CD14-positive monocyte (primary cell): ENCODE data around the gene CRTC2. TPM values are rescaled to one million over a fixed set of nuclear protein-coding genes. Genes with fewer than 3 reads are reported as not detected.

Experiments used
- DNase-seq, 3 donors: peaks; one replicate each; pipeline ENCODE4 v3.0.0-alpha.2; 2011 to 2022
- H2AFZ ChIP-seq: 2 replicates; pipeline ENCODE4 v1.6.0; 2012; ENCODE audit warnings: mild to moderate bottlenecking, low read depth, low read length, inconsistent platforms; ENCODE audit not compliant: insufficient read depth, poor library complexity, severe bottlenecking
- H3K27ac ChIP-seq, 2 donors: 1 replicate in 1 of 2; 2 replicates in 1 of 2; pipeline ENCODE4 v1.5.1; 2012 to 2013; ENCODE audit warnings: low read length in 2 of 2, control low read depth in 1 of 2, inconsistent platforms in 1 of 2, low read depth in 1 of 2, mild to moderate bottlenecking in 1 of 2
- H3K27me3 ChIP-seq, 2 donors: one replicate each; pipeline versions ENCODE4 v1.6.0 to v1.6.1; 2011 to 2013; ENCODE audit warnings: low read length in 2 of 2; ENCODE audit not compliant: control insufficient read depth in 2 of 2, insufficient read depth in 2 of 2
- H3K36me3 ChIP-seq, 2 donors: replicated peaks in 1 of 2; 1 replicate in 1 of 2; 2 replicates in 1 of 2; pipeline versions ENCODE4 v1.5.1 to v1.6.1; 2012 to 2013; ENCODE audit warnings: low read length in 2 of 2, control low read depth in 1 of 2, inconsistent platforms in 1 of 2, mild to moderate bottlenecking in 1 of 2; ENCODE audit not compliant: insufficient read depth in 2 of 2, control insufficient read depth in 1 of 2
- H3K4me1 ChIP-seq, 2 donors: 1 replicate in 1 of 2; 2 replicates in 1 of 2; pipeline versions ENCODE4 v1.5.1 to v1.6.1; 2012 to 2013; ENCODE audit warnings: low read length in 2 of 2, control low read depth in 1 of 2, inconsistent platforms in 1 of 2, mild to moderate bottlenecking in 1 of 2, moderate library complexity in 1 of 2; ENCODE audit not compliant: insufficient read depth in 2 of 2, control insufficient read depth in 1 of 2
- H3K4me2 ChIP-seq: replicated peaks from 2 replicates; pipeline ENCODE3; 2012; ENCODE audit warnings: low read length, moderate library complexity, mild to moderate bottlenecking; ENCODE audit not compliant: poor library complexity, severe bottlenecking; ENCODE audit errors: extremely low read depth
- H3K4me3 ChIP-seq, 3 experiments: fragments of 200-600 bp in 1 of 3; sonication (generic) in 1 of 3; replicated peaks in 1 of 3; 1 replicate in 2 of 3; 2 replicates in 1 of 3; pipeline ENCODE4 v1.5.1; 2011 to 2013; ENCODE audit warnings: low read length in 3 of 3, mild to moderate bottlenecking in 3 of 3, control low read depth in 2 of 3, low read depth in 2 of 3, inconsistent platforms in 1 of 3, moderate library complexity in 1 of 3
- H3K79me2 ChIP-seq: 2 replicates; pipeline ENCODE4 v1.6.0; 2012; ENCODE audit warnings: mild to moderate bottlenecking, control low read depth, inconsistent platforms, low read length, moderate library complexity; ENCODE audit not compliant: insufficient read depth
- H3K9ac ChIP-seq: 2 replicates; pipeline ENCODE4 v1.6.0; 2017; ENCODE audit warnings: low read length, mild to moderate bottlenecking; ENCODE audit not compliant: insufficient read depth, poor library complexity, severe bottlenecking
- H3K9me3 ChIP-seq, 2 donors: replicated peaks in 1 of 2; 1 replicate in 1 of 2; 2 replicates in 1 of 2; pipeline versions ENCODE4 v1.5.1 to v1.6.1; 2012 to 2013; ENCODE audit warnings: low read length in 2 of 2, control low read depth in 1 of 2; ENCODE audit not compliant: control insufficient read depth in 1 of 2, insufficient read depth in 1 of 2
- H4K20me1 ChIP-seq: 2 replicates; pipeline ENCODE4 v1.6.0; 2012; ENCODE audit warnings: mild to moderate bottlenecking, low read length, control low read depth, moderate library complexity; ENCODE audit not compliant: insufficient read depth
- H3K27ac Mint-ChIP-seq, 7 donors: one replicate each; pipeline ENCODE4 v1.8.0; 2020; ENCODE audit warnings: mild to moderate bottlenecking in 7 of 7, mixed read lengths in 7 of 7, moderate library complexity in 6 of 7, inconsistent platforms in 2 of 7
- H3K27me3 Mint-ChIP-seq, 3 donors: one replicate each; pipeline ENCODE4 v1.8.0; 2021 to 2022; ENCODE audit warnings: low read depth in 3 of 3, mild to moderate bottlenecking in 3 of 3, mixed read lengths in 3 of 3, moderate library complexity in 3 of 3, inconsistent platforms in 1 of 3
- H3K36me3 Mint-ChIP-seq, 2 donors: one replicate each; pipeline ENCODE4 v1.8.0; 2020; ENCODE audit warnings: mixed read lengths in 2 of 2, inconsistent platforms in 1 of 2, mild to moderate bottlenecking in 1 of 2
- H3K4me1 Mint-ChIP-seq: one replicate; pipeline ENCODE4 v1.8.0; 2020; ENCODE audit warnings: mild to moderate bottlenecking, mixed read lengths
- H3K4me3 Mint-ChIP-seq, 2 donors: one replicate each; pipeline ENCODE4 v1.8.0; 2020; ENCODE audit warnings: mild to moderate bottlenecking in 2 of 2, mixed read lengths in 2 of 2, moderate library complexity in 1 of 2
- H3K9me3 Mint-ChIP-seq, 7 donors: one replicate each; pipeline ENCODE4 v1.8.0; 2020 to 2022; ENCODE audit warnings: mixed read lengths in 7 of 7, mild to moderate bottlenecking in 6 of 7, moderate library complexity in 6 of 7, inconsistent platforms in 2 of 7
- CTCF ChIP-seq: fragments of 200-600 bp; IDR thresholded peaks from one replicate; pipeline ENCODE4 v1.8.0; 2022; ENCODE audit warnings: antibody characterized with exemption, mild to moderate bottlenecking
- WGBS: methylation state at CpG from one replicate; pipeline ENCODE4 v1.1.5; 2013; ENCODE audit warnings: missing lambda C conversion rate; ENCODE audit not compliant: insufficient coverage; 5-methylcytosine and 5-hydroxymethylcytosine counted together
- intact Hi-C, 2 donors: fragments of 100-400 bp; cut with micrococcal nuclease; formaldehyde crosslinking; loops; one replicate each; pipeline versions ENCODE4 v1.15.0 to v1.15.1; 2023
- polyA plus RNA-seq, 3 donors: library from polyadenylated mRNA; depleted of rRNA in 1 of 3; unstranded in 2 of 3; stranded (reverse) in 1 of 3; fragments of 300-500 nt in 2 of 3; fragments of >200 nt in 1 of 3; fragmentation: Illumina TruSeq in 2 of 3; gene quantifications; 1 replicate in 2 of 3; 2 replicates in 1 of 3; pipeline ENCODE4 v1.2.3, GENCODE V29; 2012 to 2021

The CRTC2 gene
- polyA plus RNA-seq, 3 donors, result 13.7 to 86.0 (median 21.2) TPM

DNA sequence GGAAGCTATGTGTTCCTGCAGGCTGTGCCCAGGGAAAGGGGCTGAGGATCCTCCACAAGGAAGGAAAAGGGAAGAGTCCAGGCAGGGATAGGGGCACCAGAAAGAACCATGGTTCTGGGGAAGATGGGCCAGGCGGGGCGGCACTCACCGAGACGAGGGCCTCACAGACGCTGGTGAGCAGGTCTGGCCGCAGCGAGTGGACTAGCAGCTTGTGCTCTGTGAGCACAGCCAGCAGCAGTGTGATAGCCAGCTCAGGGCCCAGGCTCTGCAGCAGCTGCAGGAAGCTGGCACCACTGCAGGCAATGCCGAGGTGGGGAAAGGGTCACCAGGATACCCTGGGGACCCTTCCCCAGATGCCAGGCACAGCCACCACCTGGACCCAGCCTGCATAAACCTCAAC lies 17.7 kb downstream of the CRTC2 start:
- H3K27ac ChIP-seq, result peak overlapping the region in 1 of 2 donors; percentile 71
- no peak overlapping the region for H3K4me3 ChIP-seq
- Mint-ChIP-seq H3K27ac (peak overlapping the region in 5 of 7 donors; percentile 34 to 87 (median 78)), H3K4me3 (no peak overlapping the region), H3K9me3 (no peaks in the 10 kb centered on the region), H3K36me3 (peaks cover 71 to 79% of the 10 kb centered on the region in 2 donors), H3K27me3 (no peaks in the 10 kb centered on the region), H3K4me1 (peaks cover 36% of the 10 kb centered on the region)
- H3K9ac ChIP-seq, result no peak overlapping the region
- DNase-seq, result no peak
- H3K79me2 ChIP-seq, result peaks cover 86% of the 10 kb centered on the region
- H3K4me1 ChIP-seq, result peaks cover 32 to 43% of the 10 kb centered on the region in 2 donors
- no peaks in the 10 kb centered on the region for H3K9me3 ChIP-seq
- peaks cover 64% of the 10 kb centered on the region for H4K20me1 ChIP-seq
- no peak for TF ChIP-seq CTCF
- no peak overlapping the region for H3K4me2 ChIP-seq
- H2AFZ ChIP-seq, result no peak overlapping the region
- H3K27me3 ChIP-seq, result no peaks in the 10 kb centered on the region
- H3K36me3 ChIP-seq, result peaks cover 76 to 79% of the 10 kb centered on the region in 2 donors
- intact Hi-C loops, result no loop called here
- WGBS, result 97% methylated on average over 8 of the region's 8 CpGs

GRCh38 chr1:153939476-153939875 lies 18.9 kb downstream of the CRTC2 start:
- WGBS, result 95% methylated on average over 11 of the region's 12 CpGs
- H3K9me3 ChIP-seq, result no peaks in the 10 kb centered on the region
- peaks cover 88 to 91% of the 10 kb centered on the region in 2 donors for H3K36me3 ChIP-seq
- no peak overlapping the region for H3K4me2 ChIP-seq
- H3K36me3 Mint-ChIP-seq, result peaks cover 83 to 92% of the 10 kb centered on the region in 2 donors
- no peak for TF ChIP-seq CTCF
- H3K9ac ChIP-seq, result no peak overlapping the region
- H3K27ac Mint-ChIP-seq, result peak overlapping the region in 3 of 7 donors; percentile 55 to 80 (median 59)
- H3K4me1 Mint-ChIP-seq, result peaks cover 30% of the 10 kb centered on the region
- no peaks in the 10 kb centered on the region for H3K27me3 Mint-ChIP-seq
- H3K4me1 ChIP-seq, result peaks cover 20 to 36% of the 10 kb centered on the region in 2 donors
- no peak overlapping the region for H2AFZ ChIP-seq
- H3K9me3 Mint-ChIP-seq, result no peaks in the 10 kb centered on the region
- H4K20me1 ChIP-seq, result peaks cover 76% of the 10 kb centered on the region
- intact Hi-C loops, result no loop called here
- peak overlapping the region in 1 of 2 donors; percentile 71 for H3K27ac ChIP-seq
- H3K27me3 ChIP-seq, result no peaks in the 10 kb centered on the region
- no peak overlapping the region for H3K4me3 Mint-ChIP-seq
- H3K79me2 ChIP-seq, result peaks cover 82% of the 10 kb centered on the region
- DNase-seq, result no peak
- no peak overlapping the region for H3K4me3 ChIP-seq
